Measurements from ENCODE around the gene OR4C11. TPM values are rescaled to one million over a fixed set of nuclear protein-coding genes. Genes with fewer than 3 reads are reported as not detected.

The OR4C11 gene
- total RNA-seq = not detected in 2 replicates

DNA sequence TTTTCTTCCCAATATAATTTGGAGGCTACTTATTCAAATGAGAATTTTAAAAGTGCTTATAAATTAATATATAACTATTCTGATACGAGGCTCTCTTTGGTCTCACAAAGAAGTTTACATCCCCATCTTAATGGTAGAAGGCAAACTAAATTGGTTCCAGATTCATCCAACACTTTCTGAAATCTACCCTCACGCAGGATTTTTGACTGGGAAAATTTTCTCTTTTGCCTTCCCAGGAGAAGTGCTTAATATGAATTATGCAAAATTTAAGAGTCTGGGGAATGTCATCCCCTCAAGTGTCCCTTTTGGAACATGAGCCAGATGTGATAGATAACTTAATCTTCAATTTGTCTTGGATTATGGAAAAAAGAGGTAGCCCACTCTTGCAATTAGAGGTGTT is at the start of gene OR4C11:
Gene OR4C11, minus strand, starts transcription at position 101 of the 400 bp plus-strand sequence. CDS start 3,272 bp downstream, outside the sequence.

GRCh38 chr11:55648027-55648426 is 40.6 kb upstream of the OR4C11 start, which contains the start of gene OR4S2:
OR4S2 (plus strand) TSS chr11:55648327; CDS start chr11:55650904, 2,577 bp downstream.

GRCh38 chr11:55634813-55635212 is 27.4 kb upstream of the OR4C11 start, which contains the start of gene OR4P4:
OR4P4 (plus strand) TSS chr11:55635113.

DNA sequence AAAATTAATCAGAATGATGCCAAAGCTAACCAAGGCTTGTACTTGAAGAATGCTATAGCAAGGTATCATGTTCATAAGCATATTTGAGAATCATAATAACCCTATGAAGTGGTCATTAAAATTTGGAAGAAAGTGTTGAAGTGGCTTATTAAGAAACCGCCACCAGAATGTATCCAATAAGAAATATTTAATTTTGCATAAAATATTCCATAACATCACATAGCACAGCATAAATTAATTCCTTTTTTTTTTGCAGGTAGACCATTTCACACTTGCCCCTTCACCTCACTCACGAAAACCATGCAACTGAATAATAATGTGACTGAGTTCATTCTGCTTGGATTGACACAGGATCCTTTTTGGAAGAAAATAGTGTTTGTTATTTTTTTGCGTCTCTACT is 35.6 kb downstream of the OR4C11 start, which contains the start of gene OR4C16:
Gene OR4C16, plus strand, starts transcription at position 301 of the 400 bp plus-strand sequence. Its CDS starts 0 bp downstream, at position 301.

GRCh38 chr11:55554169-55554568 is 53.3 kb downstream of the OR4C11 start, which contains the start of gene OR4C15:
OR4C15 (plus strand) TSS chr11:55554469; CDS start chr11:55554469, 0 bp downstream.

Other genes starting within 250 kb of the OR4C11 start
- not detected in 2 replicates for gene OR4A15, start 239.7 kb downstream of the OR4C11 start, total RNA-seq
- gene OR4C15, start 53.2 kb downstream of the OR4C11 start, total RNA-seq = not detected in 2 replicates
- not detected in 2 replicates for gene OR4C16, start 35.5 kb downstream of the OR4C11 start, total RNA-seq
- gene OR4P4, start 27.5 kb upstream of the OR4C11 start, total RNA-seq = not detected in 2 replicates
- not detected in 2 replicates for gene OR4S2, start 40.7 kb upstream of the OR4C11 start, total RNA-seq
- not detected in 2 replicates for gene OR4C6, start 54.6 kb upstream of the OR4C11 start, total RNA-seq
- not detected in 2 replicates for gene OR5D13, start 165.8 kb upstream of the OR4C11 start, total RNA-seq
- not detected in 2 replicates for gene OR5D14, start 187.9 kb upstream of the OR4C11 start, total RNA-seq
- not detected in 2 replicates for gene OR5L1, start 203.7 kb upstream of the OR4C11 start, total RNA-seq
- not detected in 2 replicates for gene OR5D18, start 212.0 kb upstream of the OR4C11 start, total RNA-seq
- not detected in 2 replicates for gene OR5L2, start 219.6 kb upstream of the OR4C11 start, total RNA-seq
- gene OR5D16, start 231.1 kb upstream of the OR4C11 start, total RNA-seq = not detected in 2 replicates